Upper lobe of right lung (tissue), 1 donor: Measurements from ENCODE around the gene YRDC. TPM values are rescaled to one million over a fixed set of nuclear protein-coding genes. Genes with fewer than 3 reads are reported as not detected.
A peak's percentile ranks its signal among the peaks of the same experiment; 100 is the strongest.

Source experiments
- ATAC-seq: fragments of 200-7000 bp; cut with Tn5 transposase; one replicate; pipeline ENCODE4 v1.9.1; 2020; ENCODE audit warnings: mild to moderate bottlenecking, moderate library complexity
- DNase-seq: peaks from one replicate; pipeline ENCODE4 v3.0.0-alpha.2; 2020
- H3K27ac ChIP-seq: fragments of 200-600 bp; one replicate; pipeline ENCODE4 v1.8.0; 2022
- H3K27me3 ChIP-seq: fragments of 200-600 bp; one replicate; pipeline ENCODE4 v1.8.0; 2022; ENCODE audit warnings: mild to moderate bottlenecking
- H3K36me3 ChIP-seq: fragments of 200-600 bp; one replicate; pipeline ENCODE4 v1.8.0; 2022
- H3K4me1 ChIP-seq: fragments of 200-600 bp; one replicate; pipeline ENCODE4 v1.8.0; 2022
- H3K4me3 ChIP-seq: fragments of 200-600 bp; one replicate; pipeline ENCODE4 v1.8.0; 2022; ENCODE audit warnings: mild to moderate bottlenecking
- H3K9me3 ChIP-seq: fragments of 200-600 bp; one replicate; pipeline ENCODE4 v1.8.0; 2022
- CTCF ChIP-seq: fragments of 200-600 bp; IDR thresholded peaks from one replicate; pipeline ENCODE4 v1.8.0; 2022; ENCODE audit warnings: antibody characterized with exemption
- intact Hi-C: fragments of 100-400 bp; cut with DNase I; formaldehyde crosslinking; loops from one replicate; pipeline ENCODE4 v1.11.0; 2022
- total RNA-seq: library from RNA; stranded (reverse); fragmentation: NEBNext Ultra II Directional; extraction: Animal tissue kit (Norgen Biotek cat#: 25700); gene quantifications from one replicate; pipeline ENCODE4 v1.2.1, GENCODE V29; 2021
- donor health status: DM: no; HTN: yes; CAD: no; lungs with severe emphysema.

YRDC gene
- total RNA-seq, 1 donor from 2014 or later = 14.8 TPM

GRCh38 chr1:37809942-37810341 is 1.9 kb upstream of the YRDC start:
- no peak overlapping the region for H3K4me3 ChIP-seq
- peaks cover 29% of the 10 kb centered on the region for H3K36me3 ChIP-seq
- peaks cover 32% of the 10 kb centered on the region for H3K4me1 ChIP-seq
- ATAC-seq (no peak), DNase-seq (no peak)
- no peak overlapping the region for H3K27ac ChIP-seq
- no peak for TF ChIP-seq CTCF
- intact Hi-C loops = no loop called here
- no peaks in the 10 kb centered on the region for H3K9me3 ChIP-seq
- no peaks in the 10 kb centered on the region for H3K27me3 ChIP-seq

GRCh38 chr1:37808369-37809319 is 636 bp upstream of the YRDC start:
- intact Hi-C loops = no loop called here
- H3K36me3 ChIP-seq = peaks cover 32% of the 10 kb centered on the region
- ATAC-seq (peak; percentile 87), DNase-seq (peak; percentile 90)
- peak overlapping the region; percentile 88 for H3K27ac ChIP-seq
- H3K9me3 ChIP-seq = no peaks in the 10 kb centered on the region
- H3K4me3 ChIP-seq = peak overlapping the region; percentile 94
- no peak for TF ChIP-seq CTCF
- peaks cover 32% of the 10 kb centered on the region for H3K4me1 ChIP-seq
- H3K27me3 ChIP-seq = no peaks in the 10 kb centered on the region

DNA sequence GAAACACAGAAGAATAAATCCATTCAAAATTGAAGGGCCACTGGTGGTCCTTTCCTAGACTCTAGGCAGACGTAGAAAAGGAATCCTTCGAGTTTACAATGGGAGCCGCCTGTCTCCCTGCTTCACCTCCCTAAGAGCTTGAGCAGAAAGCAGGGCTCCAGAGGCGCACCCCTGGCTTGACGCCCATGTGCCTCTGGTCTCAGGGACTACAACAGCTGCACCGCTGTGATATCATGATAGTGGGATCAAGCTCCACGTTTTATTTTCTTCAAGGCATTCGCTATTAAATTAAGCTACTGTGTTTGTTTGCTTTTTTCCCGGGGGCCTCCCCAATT is 821 bp downstream of the YRDC start:
- Histone ChIP-seq H3K4me1 (peaks cover 32% of the 10 kb centered on the region), H3K27me3 (no peaks in the 10 kb centered on the region), H3K9me3 (no peaks in the 10 kb centered on the region), H3K36me3 (peaks cover 46% of the 10 kb centered on the region), H3K27ac (peak overlapping the region; percentile 88), H3K4me3 (peak overlapping the region; percentile 94)
- no peak for TF ChIP-seq CTCF
- DNase-seq = no peak
- intact Hi-C loops = no loop called here
- ATAC-seq = no peak

DNA sequence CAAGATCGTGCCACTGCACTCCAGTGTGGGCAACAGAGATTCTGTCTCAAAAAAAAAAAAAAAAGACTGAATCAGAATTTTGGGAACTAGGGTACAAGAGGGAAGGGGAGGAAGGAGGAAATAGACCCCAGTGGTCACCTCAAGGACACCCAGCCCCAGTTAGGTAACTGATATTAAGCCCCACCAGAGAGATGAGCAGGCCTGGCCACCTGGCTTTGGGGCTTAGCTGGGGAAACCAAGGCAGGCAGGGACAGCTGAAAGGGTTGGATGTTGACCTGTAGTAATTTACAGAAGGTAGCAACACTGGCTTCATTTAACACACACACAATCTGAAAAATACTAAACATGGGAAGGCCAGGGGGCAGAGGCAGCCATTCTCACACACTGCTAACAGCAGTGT is 5.6 kb downstream of the YRDC start:
- Histone ChIP-seq H3K27me3 (no peaks in the 10 kb centered on the region), H3K4me1 (peaks cover 15% of the 10 kb centered on the region), H3K4me3 (no peak overlapping the region), H3K9me3 (no peaks in the 10 kb centered on the region), H3K36me3 (peaks cover 71% of the 10 kb centered on the region), H3K27ac (no peak overlapping the region)
- DNase-seq (no peak), ATAC-seq (no peak)
- no peak for TF ChIP-seq CTCF
- intact Hi-C loops = no loop called here

DNA sequence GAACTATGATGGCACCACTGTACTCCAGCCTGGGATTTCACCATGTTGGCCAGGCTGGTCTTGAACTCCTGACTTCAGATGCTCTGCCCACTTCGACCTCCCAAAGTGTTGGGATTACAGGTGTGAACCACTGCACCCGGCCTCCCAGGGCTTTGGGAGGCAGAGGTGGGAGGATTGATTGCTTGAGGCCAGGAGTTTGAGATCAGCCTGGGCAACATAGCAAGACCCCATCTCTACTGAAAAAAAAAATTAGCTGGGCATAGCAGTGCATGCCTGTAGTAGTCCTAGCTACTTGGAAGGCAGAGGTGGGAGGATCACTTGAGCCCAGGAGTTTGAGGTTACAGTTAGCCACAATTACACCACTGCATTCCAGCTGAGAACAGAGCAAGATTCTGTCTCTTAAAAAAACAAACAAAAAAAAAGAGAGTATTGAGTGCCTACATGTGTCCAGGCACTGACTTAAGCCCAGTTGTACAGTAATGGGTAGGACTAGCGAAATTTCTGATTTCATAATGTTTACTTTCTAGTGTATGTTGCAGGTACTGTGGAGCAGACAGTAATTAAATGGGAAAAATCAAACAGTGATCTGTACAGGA is 10.2 kb downstream of the YRDC start:
- Histone ChIP-seq H3K27me3 (no peaks in the 10 kb centered on the region), H3K4me3 (no peak overlapping the region), H3K9me3 (no peaks in the 10 kb centered on the region), H3K27ac (no peak overlapping the region), H3K36me3 (peaks cover 32% of the 10 kb centered on the region), H3K4me1 (peaks cover 15% of the 10 kb centered on the region)
- no peak for TF ChIP-seq CTCF
- DNase-seq (peak; percentile 19), ATAC-seq (no peak)
- intact Hi-C loops = no loop called here
